Panc1 (cell line): ENCODE results near the gene RP9.

Experiments used
- SIN3A ChIP-seq: IDR thresholded peaks from 2 replicates; pipeline ENCODE4 v1.6.1; 2012; ENCODE audit warnings: low read depth, mild to moderate bottlenecking, low read length, moderate library complexity, borderline replicate concordance; ENCODE audit not compliant: insufficient read depth
- TF ChIP-seq, protein P1 (sequence below): fragments of 450-650 bp; IDR thresholded peaks from 2 replicates; pipeline ENCODE4 v1.5.1; 2017; ENCODE audit warnings: mild to moderate bottlenecking

DNA sequence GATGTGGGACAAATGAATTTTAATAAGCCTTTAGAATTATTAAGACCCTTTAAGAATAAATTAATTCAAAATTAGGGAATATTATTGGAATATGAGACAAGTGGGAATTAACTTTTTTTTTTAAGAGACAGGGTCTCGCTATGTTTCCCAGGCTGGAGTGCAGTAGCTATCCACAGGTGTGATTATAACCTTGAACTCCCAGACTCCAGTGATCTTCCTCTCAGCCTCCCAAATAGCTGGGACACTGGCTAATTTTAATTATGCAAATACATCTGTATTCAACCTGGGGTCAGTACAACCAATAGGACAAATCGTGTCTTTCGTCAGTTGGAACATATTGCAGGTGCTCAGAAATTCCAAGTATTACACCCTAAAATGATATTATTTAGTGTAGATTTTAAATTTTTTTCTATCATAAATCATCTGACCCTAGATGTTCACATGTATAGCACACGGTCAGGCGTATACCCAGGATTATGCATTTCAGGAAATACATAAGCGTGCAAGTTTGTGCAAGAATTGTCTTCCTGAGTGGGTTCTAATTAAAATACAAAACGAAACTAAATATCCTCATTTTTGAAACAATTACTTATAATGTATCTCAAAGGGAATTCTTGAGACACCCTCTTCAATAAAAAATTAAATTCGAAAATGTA is 47.8 kb downstream of the RP9 start:
- TF ChIP-seq, protein P1, sequence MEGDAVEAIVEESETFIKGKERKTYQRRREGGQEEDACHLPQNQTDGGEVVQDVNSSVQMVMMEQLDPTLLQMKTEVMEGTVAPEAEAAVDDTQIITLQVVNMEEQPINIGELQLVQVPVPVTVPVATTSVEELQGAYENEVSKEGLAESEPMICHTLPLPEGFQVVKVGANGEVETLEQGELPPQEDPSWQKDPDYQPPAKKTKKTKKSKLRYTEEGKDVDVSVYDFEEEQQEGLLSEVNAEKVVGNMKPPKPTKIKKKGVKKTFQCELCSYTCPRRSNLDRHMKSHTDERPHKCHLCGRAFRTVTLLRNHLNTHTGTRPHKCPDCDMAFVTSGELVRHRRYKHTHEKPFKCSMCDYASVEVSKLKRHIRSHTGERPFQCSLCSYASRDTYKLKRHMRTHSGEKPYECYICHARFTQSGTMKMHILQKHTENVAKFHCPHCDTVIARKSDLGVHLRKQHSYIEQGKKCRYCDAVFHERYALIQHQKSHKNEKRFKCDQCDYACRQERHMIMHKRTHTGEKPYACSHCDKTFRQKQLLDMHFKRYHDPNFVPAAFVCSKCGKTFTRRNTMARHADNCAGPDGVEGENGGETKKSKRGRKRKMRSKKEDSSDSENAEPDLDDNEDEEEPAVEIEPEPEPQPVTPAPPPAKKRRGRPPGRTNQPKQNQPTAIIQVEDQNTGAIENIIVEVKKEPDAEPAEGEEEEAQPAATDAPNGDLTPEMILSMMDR = no peak
- TF ChIP-seq SIN3A = no peak
